GM13976 (cell line): ENCODE measurements around the gene KLK10.

Source experiments
- DNase-seq: peaks from one replicate; pipeline ENCODE4 v3.0.0; 2012; ENCODE audit warnings: low spot score
- in situ Hi-C: fragments of 300-500 bp; cut with MboI; formaldehyde crosslinking; loops from one replicate; pipeline ENCODE4 v1.12.0; 2022; ENCODE audit warnings: low sequenced_read_pairs, mixed read lengths, inconsistent platforms; ENCODE audit not compliant: unreplicated experiment
- TF ChIP-seq, protein P1 (sequence below): IDR thresholded peaks from 2 replicates; pipeline ENCODE4 v1.5.1; 2012; ENCODE audit warnings: borderline replicate concordance, mild to moderate bottlenecking; ENCODE audit not compliant: insufficient read depth; ENCODE audit errors: extremely low read depth, missing control alignments, control extremely low read depth

KLK10 gene

DNA sequence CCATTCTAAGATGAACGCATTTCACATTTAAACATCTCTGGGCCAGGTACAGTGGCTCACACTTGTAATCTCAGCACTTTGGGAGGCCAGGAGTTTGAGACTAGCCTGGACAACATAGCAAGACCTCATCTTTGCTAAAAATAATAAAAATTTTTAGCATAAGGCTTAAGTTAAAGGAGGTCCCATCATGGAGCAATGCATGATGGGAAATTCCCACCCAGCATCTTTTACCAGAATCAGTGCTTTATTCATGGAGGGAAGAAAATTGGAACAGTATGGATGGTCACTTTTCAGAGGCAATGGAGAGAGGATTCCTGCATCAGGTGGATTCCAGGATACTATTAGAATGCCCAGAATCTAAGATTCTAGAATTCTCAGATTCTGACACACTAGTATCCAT lies 14.3 kb downstream of the KLK10 start:
- TF ChIP-seq, protein P1, sequence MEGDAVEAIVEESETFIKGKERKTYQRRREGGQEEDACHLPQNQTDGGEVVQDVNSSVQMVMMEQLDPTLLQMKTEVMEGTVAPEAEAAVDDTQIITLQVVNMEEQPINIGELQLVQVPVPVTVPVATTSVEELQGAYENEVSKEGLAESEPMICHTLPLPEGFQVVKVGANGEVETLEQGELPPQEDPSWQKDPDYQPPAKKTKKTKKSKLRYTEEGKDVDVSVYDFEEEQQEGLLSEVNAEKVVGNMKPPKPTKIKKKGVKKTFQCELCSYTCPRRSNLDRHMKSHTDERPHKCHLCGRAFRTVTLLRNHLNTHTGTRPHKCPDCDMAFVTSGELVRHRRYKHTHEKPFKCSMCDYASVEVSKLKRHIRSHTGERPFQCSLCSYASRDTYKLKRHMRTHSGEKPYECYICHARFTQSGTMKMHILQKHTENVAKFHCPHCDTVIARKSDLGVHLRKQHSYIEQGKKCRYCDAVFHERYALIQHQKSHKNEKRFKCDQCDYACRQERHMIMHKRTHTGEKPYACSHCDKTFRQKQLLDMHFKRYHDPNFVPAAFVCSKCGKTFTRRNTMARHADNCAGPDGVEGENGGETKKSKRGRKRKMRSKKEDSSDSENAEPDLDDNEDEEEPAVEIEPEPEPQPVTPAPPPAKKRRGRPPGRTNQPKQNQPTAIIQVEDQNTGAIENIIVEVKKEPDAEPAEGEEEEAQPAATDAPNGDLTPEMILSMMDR: no peak
- in situ Hi-C loops: no loop called here
- DNase-seq: no peak

DNA sequence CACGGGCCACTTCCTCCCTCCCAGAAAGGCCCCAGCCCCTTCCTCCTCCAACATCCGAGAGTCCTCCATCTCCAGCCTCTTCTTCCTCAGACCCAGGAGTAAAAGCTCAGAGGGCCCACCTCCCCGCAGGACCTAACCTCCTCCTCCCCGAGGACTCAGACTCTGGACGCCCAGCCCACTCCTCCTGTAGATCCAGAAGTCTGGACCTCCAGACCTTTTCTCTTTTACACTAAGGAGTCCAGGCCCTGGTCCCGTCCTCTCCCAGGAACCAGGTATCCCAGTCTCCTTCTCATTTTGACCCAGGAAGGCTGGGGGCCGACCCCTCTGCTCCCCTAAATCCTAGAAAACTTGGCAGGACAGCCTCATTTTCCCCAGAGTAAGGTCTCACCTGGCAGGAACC lies 16.2 kb downstream of the KLK10 start:
- in situ Hi-C loops: no loop called here
- TF ChIP-seq, protein P1: no peak
- no peak for DNase-seq

GRCh38 chr19:51002542-51003311 lies 16.8 kb downstream of the KLK10 start:
- TF ChIP-seq, protein P1: no peak
- in situ Hi-C loops: no loop called here
- DNase-seq: peak; percentile 60

- TF ChIP-seq, protein P1: no peak
- in situ Hi-C loops: no loop called here
- no peak for DNase-seq
These were observed 17.4 kb downstream of the KLK10 start for GRCh38 chr19:51002089-51002532.

GRCh38 chr19:51001515-51001914 lies 18.0 kb downstream of the KLK10 start, which contains the start of gene KLK8:
Gene KLK8 (minus strand): TSS chr19:51001604. CDS start chr19:51001167, 437 bp downstream.
- no peak for DNase-seq
- in situ Hi-C loops: no loop called here
- TF ChIP-seq, protein P1: no peak

DNA sequence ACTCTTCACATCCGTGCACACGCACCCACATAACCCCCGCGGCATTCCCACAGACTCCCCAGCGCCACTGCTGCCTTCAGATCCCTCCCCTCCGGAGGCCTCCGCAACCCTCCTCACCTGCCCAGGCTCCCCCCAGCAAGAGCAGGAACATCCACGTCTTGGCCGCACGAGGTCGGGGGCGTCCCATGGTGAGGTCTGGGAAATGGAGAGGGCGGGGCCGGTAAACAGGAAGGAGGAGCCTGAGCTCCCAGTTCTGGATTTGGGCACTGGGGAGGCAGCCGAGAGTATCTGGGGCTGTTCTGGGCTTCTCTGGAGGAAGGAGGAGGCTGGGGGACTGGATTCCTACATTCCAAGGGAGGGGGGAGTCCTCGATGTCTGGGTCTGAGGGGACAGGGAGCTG lies 18.5 kb downstream of the KLK10 start:
- no peak for DNase-seq
- in situ Hi-C loops: no loop called here
- TF ChIP-seq, protein P1: no peak
